H1 (cell line): ENCODE data around the gene KPNA1. TPM values are rescaled to one million over a fixed set of nuclear protein-coding genes. Genes with fewer than 3 reads are reported as not detected.

Source experiments
- ASH2L ChIP-seq: fragments of 200-600, 300-600 bp; sonication (generic); IDR thresholded peaks from one replicate; pipeline ENCODE4 v1.7.1; 2017; ENCODE audit warnings: low read length
- BCL11A ChIP-seq, 2 experiments: IDR thresholded peaks; one replicate each; pipeline ENCODE4 v1.6.1; 2011; ENCODE audit warnings: low read depth in 2 of 2, low read length in 2 of 2, mild to moderate bottlenecking in 2 of 2
- CBX5 ChIP-seq: fragments of 300-800, 300-1000 bp; sonication (generic); IDR thresholded peaks from 2 replicates; pipeline ENCODE4 v1.7.1; 2016; ENCODE audit warnings: antibody characterized with exemption, low read length, low read depth
- CHD7 ChIP-seq: fragments of 300-600 bp; sonication (generic); IDR thresholded peaks from 2 replicates; pipeline ENCODE4 v1.7.1; 2012; ENCODE audit warnings: low read length, moderate library complexity, mild to moderate bottlenecking, inconsistent platforms; ENCODE audit not compliant: insufficient replicate concordance
- EZH2 ChIP-seq: fragments of 200-600 bp; sonication (generic); IDR thresholded peaks from 2 replicates; pipeline ENCODE4 v1.7.1; 2012; ENCODE audit warnings: low read depth, mild to moderate bottlenecking, moderate library complexity, low read length, inconsistent platforms; ENCODE audit not compliant: severe bottlenecking
- POU5F1 ChIP-seq: IDR thresholded peaks from 2 replicates; pipeline ENCODE4 v1.6.1; 2011; ENCODE audit warnings: low read depth, mild to moderate bottlenecking, low read length, moderate library complexity
- RBBP5 ChIP-seq: IDR thresholded peaks from 2 replicates; pipeline ENCODE4 v1.7.1; 2012; ENCODE audit warnings: low read depth, mild to moderate bottlenecking, inconsistent platforms, low read length, moderate library complexity, borderline replicate concordance
- SIRT6 ChIP-seq: IDR thresholded peaks from one replicate; pipeline ENCODE4 v1.7.1; 2012; ENCODE audit warnings: low read length, inconsistent platforms
- SP1 ChIP-seq: IDR thresholded peaks from 2 replicates; pipeline ENCODE4 v1.6.1; 2011; ENCODE audit warnings: low read depth, low read length
- TAF1 ChIP-seq: IDR thresholded peaks from 2 replicates; pipeline ENCODE4 v1.6.1; 2011; ENCODE audit warnings: mild to moderate bottlenecking, low read depth, low read length
- TEAD4 ChIP-seq: IDR thresholded peaks from 2 replicates; pipeline ENCODE4 v1.6.1; 2012; ENCODE audit warnings: low read depth, low read length, inconsistent platforms, mixed read lengths
- YY1 ChIP-seq: IDR thresholded peaks from 2 replicates; pipeline ENCODE4 v1.6.1; 2011; ENCODE audit warnings: low read depth, mild to moderate bottlenecking, low read length
- polyA plus RNA-seq, 7 experiments: library from polyadenylated mRNA; depleted of rRNA in 3 of 7; stranded (reverse) in 5 of 7; unstranded in 2 of 7; fragments of >200 nt in 5 of 7; fragments of 200-250 nt in 2 of 7; gene quantifications; 1 replicate in 5 of 7; 2 replicates in 1 of 7; 4 replicates in 1 of 7; pipeline versions ENCODE4 v1.2.1 to v1.2.3, GENCODE V29; 2011 to 2013; ENCODE audit warnings: missing spikeins in 2 of 7, mixed read lengths in 2 of 7
- total RNA-seq: library from RNA; stranded (reverse); fragmentation: NEBNext Ultra II Directional; extraction: Animal tissue kit (Norgen Biotek cat#: 25700); gene quantifications from 2 replicates; pipeline ENCODE4 v1.2.1, GENCODE V29; 2021

KPNA1 gene
- total and polyA plus RNA-seq, 2 of the 8 experiments (the other 6 are each of a cell fraction or from before 2014, with no cell fraction given) = 14.8 to 63.0 TPM

- TF ChIP-seq CHD7 = no peak
- TF ChIP-seq POU5F1 = no peak
- no peak for TF ChIP-seq EZH2
- TF ChIP-seq BCL11A (IDR thresholded peaks at IDR 0.05; ENCODE audit: low read depth in 2 of 2, low read length in 2 of 2) = no peak
- no peak for TF ChIP-seq ASH2L
- TF ChIP-seq SP1 = no peak
- TF ChIP-seq RBBP5 = no peak
- TF ChIP-seq YY1 = no peak
- TF ChIP-seq TAF1 = no peak
- TF ChIP-seq CBX5 = no peak
- no peak for TF ChIP-seq SIRT6
- TF ChIP-seq TEAD4 = no peak
Observed at GRCh38 chr3:122421836-122422235, 92.9 kb downstream of the KPNA1 start (continued).
